ENCODE results near the gene B3GLCT.

The B3GLCT gene

DNA sequence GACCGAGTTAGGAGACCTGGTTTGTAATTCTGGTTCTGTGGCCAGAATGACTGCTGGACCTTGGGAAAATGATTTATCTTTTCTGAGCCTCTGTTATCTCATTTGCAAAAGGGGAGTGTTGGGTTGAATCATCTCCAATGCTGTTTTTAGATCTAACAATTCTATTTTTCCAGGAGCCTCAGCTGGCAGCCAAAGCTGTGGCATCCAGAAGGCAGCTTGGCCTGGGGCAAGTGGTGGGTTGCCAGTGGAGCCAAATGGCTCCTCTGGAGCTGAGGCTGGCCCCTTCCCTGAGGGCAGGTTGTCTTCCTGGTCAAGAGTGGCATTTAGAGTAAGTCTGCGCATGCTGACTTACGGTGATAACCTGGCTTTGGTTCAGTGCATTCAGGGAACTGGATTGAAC is 21.3 kb downstream of the B3GLCT start:
- Histone ChIP-seq H3K4me3 (replicated peaks; ENCODE audit: insufficient read depth, low read length) (no peak overlapping the region), H3K27ac (replicated peaks) (no peak overlapping the region), H3K27me3 (ENCODE audit: insufficient read depth, poor library complexity, severe bottlenecking) (no peaks in the 10 kb centered on the region)
- TF ChIP-seq POLR2AphosphoS5 (IDR thresholded peaks at IDR 0.05; ENCODE audit: low read depth) (no peak), GABPA (IDR thresholded peaks at IDR 0.05; ENCODE audit: low read depth) (no peak), SPI1 (IDR thresholded peaks at IDR 0.05; ENCODE audit: borderline replicate concordance, low read depth) (no peak)
- TF ChIP-seq, protein P1, sequence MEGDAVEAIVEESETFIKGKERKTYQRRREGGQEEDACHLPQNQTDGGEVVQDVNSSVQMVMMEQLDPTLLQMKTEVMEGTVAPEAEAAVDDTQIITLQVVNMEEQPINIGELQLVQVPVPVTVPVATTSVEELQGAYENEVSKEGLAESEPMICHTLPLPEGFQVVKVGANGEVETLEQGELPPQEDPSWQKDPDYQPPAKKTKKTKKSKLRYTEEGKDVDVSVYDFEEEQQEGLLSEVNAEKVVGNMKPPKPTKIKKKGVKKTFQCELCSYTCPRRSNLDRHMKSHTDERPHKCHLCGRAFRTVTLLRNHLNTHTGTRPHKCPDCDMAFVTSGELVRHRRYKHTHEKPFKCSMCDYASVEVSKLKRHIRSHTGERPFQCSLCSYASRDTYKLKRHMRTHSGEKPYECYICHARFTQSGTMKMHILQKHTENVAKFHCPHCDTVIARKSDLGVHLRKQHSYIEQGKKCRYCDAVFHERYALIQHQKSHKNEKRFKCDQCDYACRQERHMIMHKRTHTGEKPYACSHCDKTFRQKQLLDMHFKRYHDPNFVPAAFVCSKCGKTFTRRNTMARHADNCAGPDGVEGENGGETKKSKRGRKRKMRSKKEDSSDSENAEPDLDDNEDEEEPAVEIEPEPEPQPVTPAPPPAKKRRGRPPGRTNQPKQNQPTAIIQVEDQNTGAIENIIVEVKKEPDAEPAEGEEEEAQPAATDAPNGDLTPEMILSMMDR (IDR thresholded peaks at IDR 0.05; ENCODE audit: insufficient read depth, low read length) = no peak
- TF ChIP-seq, protein P2, sequence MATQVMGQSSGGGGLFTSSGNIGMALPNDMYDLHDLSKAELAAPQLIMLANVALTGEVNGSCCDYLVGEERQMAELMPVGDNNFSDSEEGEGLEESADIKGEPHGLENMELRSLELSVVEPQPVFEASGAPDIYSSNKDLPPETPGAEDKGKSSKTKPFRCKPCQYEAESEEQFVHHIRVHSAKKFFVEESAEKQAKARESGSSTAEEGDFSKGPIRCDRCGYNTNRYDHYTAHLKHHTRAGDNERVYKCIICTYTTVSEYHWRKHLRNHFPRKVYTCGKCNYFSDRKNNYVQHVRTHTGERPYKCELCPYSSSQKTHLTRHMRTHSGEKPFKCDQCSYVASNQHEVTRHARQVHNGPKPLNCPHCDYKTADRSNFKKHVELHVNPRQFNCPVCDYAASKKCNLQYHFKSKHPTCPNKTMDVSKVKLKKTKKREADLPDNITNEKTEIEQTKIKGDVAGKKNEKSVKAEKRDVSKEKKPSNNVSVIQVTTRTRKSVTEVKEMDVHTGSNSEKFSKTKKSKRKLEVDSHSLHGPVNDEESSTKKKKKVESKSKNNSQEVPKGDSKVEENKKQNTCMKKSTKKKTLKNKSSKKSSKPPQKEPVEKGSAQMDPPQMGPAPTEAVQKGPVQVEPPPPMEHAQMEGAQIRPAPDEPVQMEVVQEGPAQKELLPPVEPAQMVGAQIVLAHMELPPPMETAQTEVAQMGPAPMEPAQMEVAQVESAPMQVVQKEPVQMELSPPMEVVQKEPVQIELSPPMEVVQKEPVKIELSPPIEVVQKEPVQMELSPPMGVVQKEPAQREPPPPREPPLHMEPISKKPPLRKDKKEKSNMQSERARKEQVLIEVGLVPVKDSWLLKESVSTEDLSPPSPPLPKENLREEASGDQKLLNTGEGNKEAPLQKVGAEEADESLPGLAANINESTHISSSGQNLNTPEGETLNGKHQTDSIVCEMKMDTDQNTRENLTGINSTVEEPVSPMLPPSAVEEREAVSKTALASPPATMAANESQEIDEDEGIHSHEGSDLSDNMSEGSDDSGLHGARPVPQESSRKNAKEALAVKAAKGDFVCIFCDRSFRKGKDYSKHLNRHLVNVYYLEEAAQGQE (IDR thresholded peaks at IDR 0.05; ENCODE audit: insufficient replicate concordance, low read depth) = no peak
- DNase-seq (ENCODE audit: low read depth in 1 of 2, low spot score in 1 of 2) = no peak

DNA sequence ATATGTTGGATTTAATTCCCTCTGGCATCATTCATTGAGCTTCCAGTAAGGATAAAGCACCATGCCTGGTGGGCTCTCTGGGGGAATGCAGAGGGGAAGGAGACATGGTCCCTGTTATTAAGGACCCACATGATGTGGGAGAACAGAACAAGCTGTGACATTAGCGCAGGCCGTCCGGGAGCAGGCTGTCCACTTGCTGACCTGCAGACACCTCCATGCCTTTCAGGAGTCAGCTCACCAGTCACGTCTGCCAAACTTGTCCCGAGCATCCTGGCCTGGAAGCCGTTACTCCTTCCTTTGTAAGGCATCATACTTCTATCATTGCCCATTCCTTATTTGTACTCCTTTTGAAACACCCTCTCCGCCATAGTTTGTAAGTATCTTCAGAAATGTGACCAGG is 23.4 kb downstream of the B3GLCT start:
- Histone ChIP-seq H3K27me3 (ENCODE audit: insufficient read depth, poor library complexity, severe bottlenecking) (no peaks in the 10 kb centered on the region), H3K27ac (replicated peaks) (no peak overlapping the region), H3K4me3 (replicated peaks; ENCODE audit: insufficient read depth, low read length) (no peak overlapping the region)
- no peak for DNase-seq (ENCODE audit: low read depth in 1 of 2, low spot score in 1 of 2)
- TF ChIP-seq, protein P1 (IDR thresholded peaks at IDR 0.05; ENCODE audit: insufficient read depth, low read length) = no peak
- no peak for TF ChIP-seq POLR2AphosphoS5 (IDR thresholded peaks at IDR 0.05; ENCODE audit: low read depth)
- TF ChIP-seq GABPA (IDR thresholded peaks at IDR 0.05; ENCODE audit: low read depth) = no peak
- no peak for TF ChIP-seq SPI1 (IDR thresholded peaks at IDR 0.05; ENCODE audit: borderline replicate concordance, low read depth)
- TF ChIP-seq, protein P2 (IDR thresholded peaks at IDR 0.05; ENCODE audit: insufficient replicate concordance, low read depth) = no peak

DNA sequence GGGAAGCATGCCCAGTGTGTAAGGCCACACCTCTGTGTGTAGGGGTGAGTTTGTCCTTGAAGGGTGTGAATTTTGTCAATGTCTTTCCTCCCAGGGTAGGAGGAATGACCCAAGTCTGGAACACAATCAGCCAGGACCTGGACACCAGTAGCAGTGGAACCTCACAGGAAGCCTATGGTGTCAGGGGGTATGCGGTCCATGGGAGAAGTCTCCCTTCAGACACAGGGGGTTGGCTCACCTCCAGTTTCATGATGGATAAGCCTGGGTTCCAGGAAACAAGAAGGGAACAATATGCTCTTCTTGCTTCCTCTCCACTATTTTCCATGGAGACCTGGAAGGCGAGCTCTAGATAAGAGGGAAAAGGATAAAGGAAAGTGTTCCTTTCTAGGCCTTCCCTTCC is 23.9 kb downstream of the B3GLCT start:
- H3K27me3 ChIP-seq (ENCODE audit: insufficient read depth, poor library complexity, severe bottlenecking) = no peaks in the 10 kb centered on the region
- DNase-seq (ENCODE audit: low read depth in 1 of 2, low spot score in 1 of 2) = no peak
- no peak overlapping the region for H3K4me3 ChIP-seq (replicated peaks; ENCODE audit: insufficient read depth, low read length)
- no peak overlapping the region for H3K27ac ChIP-seq (replicated peaks)
- TF ChIP-seq, protein P2 (IDR thresholded peaks at IDR 0.05; ENCODE audit: insufficient replicate concordance, low read depth) = no peak
- TF ChIP-seq SPI1 (IDR thresholded peaks at IDR 0.05; ENCODE audit: borderline replicate concordance, low read depth) = no peak
- no peak for TF ChIP-seq GABPA (IDR thresholded peaks at IDR 0.05; ENCODE audit: low read depth)
- TF ChIP-seq POLR2AphosphoS5 (IDR thresholded peaks at IDR 0.05; ENCODE audit: low read depth) = no peak
- TF ChIP-seq, protein P1 (IDR thresholded peaks at IDR 0.05; ENCODE audit: insufficient read depth, low read length) = no peak
